Type B pancreatic cell (in vitro differentiated cells): ENCODE measurements around the gene MRPL28. TPM values are rescaled to one million over a fixed set of nuclear protein-coding genes. Genes with fewer than 3 reads are reported as not detected.
A peak's percentile ranks its signal among the peaks of the same experiment; 100 is the strongest.
"Not testable (repeated sequence)": the region's sequence is repeated elsewhere in the genome, so short reads cannot be mapped to it uniquely, and the experiment has no call there.

Experiments
- DNase-seq: peaks from one replicate; pipeline ENCODE4 v3.0.0; 2021; ENCODE audit warnings: mixed read lengths; ENCODE audit not compliant: unreplicated experiment; ENCODE audit errors: extremely low spot score
- H3K27ac Mint-ChIP-seq: 2 replicates; pipeline ENCODE4 v1.8.0; 2021; ENCODE audit warnings: mild to moderate bottlenecking, mixed read lengths
- H3K27me3 Mint-ChIP-seq: 2 replicates; pipeline ENCODE4 v1.8.0; 2021; ENCODE audit warnings: mixed read lengths
- H3K36me3 Mint-ChIP-seq: 2 replicates; pipeline ENCODE4 v1.8.0; 2021; ENCODE audit warnings: mixed read lengths
- H3K4me1 Mint-ChIP-seq: one replicate; pipeline ENCODE4 v1.8.0; 2021; ENCODE audit warnings: mixed read lengths; ENCODE audit not compliant: unreplicated experiment
- H3K4me3 Mint-ChIP-seq: 2 replicates; pipeline ENCODE4 v1.8.0; 2021; ENCODE audit warnings: mild to moderate bottlenecking, mixed read lengths
- H3K9me3 Mint-ChIP-seq: 2 replicates; pipeline ENCODE4 v1.8.0; 2021; ENCODE audit warnings: mixed read lengths
- total RNA-seq: library from RNA; stranded (reverse); gene quantifications from 2 replicates; pipeline ENCODE4 v1.2.1, GENCODE V29; 2021; ENCODE audit warnings: low replicate concordance
- TF ChIP-seq, protein P1 (sequence below): fragments of 200-600 bp; sonication (generic); conservative IDR thresholded peaks from 2 replicates; pipeline ENCODE4 v1.5.0; 2021; ENCODE audit warnings: antibody characterized with exemption, mild to moderate bottlenecking

The MRPL28 gene
- total RNA-seq, 1 donor from 2014 or later = 75.3 TPM

DNA sequence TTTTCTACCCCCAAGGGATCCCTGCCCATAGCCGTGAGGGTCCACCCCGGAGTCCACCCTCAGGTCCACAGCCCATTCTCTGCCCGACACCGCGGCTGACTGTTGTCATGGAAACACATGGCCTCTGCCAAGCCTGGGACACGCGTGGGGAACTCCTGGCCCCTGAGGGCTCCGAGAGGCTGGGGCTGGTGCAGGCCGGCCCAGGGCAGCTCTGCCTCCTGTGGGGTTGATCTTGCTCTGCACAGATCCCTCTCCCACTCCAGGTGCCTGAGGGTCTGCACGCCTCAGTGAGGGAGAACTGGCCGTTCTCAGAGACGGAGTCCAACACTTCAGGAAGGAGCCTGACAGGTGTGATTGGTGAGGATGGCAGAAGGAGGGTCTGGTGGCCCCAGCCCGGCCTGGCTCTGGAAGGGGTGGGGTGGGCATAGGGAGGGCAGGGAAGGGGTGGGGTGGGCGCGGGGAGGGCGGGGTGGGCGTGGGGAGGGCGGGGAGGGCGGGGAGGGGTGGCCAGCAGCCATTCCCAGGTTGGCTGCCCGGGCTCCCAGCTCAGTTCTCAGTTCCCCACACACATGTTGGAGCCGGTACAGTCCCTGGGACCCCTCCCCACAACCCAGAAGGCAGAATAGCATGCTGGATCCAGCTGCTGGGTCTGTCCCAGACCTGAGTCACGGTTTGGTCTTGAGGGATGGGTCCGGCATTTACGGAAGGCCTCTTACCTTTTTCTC is 6.4 kb downstream of the MRPL28 start:
- peaks cover 3% of the 10 kb centered on the region for H3K36me3 Mint-ChIP-seq
- no peak overlapping the region for H3K4me3 Mint-ChIP-seq
- H3K4me1 Mint-ChIP-seq = peaks cover 6% of the 10 kb centered on the region
- no peaks in the 10 kb centered on the region for H3K9me3 Mint-ChIP-seq
- TF ChIP-seq, protein P1, sequence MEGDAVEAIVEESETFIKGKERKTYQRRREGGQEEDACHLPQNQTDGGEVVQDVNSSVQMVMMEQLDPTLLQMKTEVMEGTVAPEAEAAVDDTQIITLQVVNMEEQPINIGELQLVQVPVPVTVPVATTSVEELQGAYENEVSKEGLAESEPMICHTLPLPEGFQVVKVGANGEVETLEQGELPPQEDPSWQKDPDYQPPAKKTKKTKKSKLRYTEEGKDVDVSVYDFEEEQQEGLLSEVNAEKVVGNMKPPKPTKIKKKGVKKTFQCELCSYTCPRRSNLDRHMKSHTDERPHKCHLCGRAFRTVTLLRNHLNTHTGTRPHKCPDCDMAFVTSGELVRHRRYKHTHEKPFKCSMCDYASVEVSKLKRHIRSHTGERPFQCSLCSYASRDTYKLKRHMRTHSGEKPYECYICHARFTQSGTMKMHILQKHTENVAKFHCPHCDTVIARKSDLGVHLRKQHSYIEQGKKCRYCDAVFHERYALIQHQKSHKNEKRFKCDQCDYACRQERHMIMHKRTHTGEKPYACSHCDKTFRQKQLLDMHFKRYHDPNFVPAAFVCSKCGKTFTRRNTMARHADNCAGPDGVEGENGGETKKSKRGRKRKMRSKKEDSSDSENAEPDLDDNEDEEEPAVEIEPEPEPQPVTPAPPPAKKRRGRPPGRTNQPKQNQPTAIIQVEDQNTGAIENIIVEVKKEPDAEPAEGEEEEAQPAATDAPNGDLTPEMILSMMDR = no peak
- H3K27me3 Mint-ChIP-seq = peaks cover 3% of the 10 kb centered on the region
- no peak for DNase-seq
- no peak overlapping the region for H3K27ac Mint-ChIP-seq

DNA sequence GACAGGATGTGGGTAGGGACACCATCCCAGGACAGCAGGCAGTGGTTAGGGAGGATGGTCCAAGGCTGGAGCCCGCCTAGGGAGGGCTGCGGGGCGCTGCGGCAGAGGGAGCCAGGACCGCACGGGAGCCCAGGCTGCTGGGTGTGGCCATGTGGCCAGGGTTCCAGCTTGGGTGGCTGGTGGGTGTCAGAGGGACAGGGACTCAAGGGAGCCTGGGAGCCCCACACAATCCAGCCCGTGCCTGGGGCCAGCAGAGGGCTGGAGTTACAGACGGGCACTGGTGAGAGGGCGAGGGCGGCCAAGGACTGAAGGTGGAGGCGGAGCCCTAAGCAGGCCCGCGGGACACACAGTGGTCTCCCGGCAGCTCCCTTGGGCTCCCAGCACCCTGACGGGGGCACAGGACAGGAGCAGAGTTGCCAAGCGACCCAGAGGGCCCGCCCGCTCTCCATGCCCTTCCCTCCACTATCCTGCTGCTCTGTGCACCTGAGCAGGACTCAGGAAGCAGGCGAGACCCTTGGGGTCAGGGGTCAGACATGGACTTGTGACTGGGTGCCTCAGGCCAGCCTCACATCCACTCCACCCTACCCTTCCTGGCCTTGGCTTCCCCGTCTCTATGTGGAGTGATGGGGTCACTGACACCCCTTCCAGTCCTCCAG is 7.1 kb downstream of the MRPL28 start:
- TF ChIP-seq, protein P1 = no peak
- Mint-ChIP-seq H3K4me1 (peaks cover 6% of the 10 kb centered on the region), H3K27me3 (peaks cover 3% of the 10 kb centered on the region), H3K4me3 (no peak overlapping the region), H3K27ac (no peak overlapping the region), H3K36me3 (peaks cover 3% of the 10 kb centered on the region), H3K9me3 (no peaks in the 10 kb centered on the region)
- no peak for DNase-seq

DNA sequence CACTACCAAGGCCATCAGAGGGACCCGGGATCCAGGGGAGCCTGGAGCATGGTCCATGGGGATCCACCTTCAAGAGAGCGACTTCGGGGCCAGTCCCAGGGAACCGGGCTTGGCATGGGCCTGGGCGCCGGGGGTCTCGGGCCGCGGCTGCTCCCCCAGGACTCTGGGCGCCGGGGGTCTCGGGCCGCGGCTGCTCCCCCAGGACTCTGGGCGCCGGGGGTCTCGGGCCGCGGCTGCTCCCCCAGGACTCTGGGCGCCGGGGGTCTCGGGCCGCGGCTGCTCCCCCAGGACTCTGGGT is 7.7 kb downstream of the MRPL28 start:
- H3K4me1 Mint-ChIP-seq, H3K27ac Mint-ChIP-seq, H3K4me3 Mint-ChIP-seq, DNase-seq, H3K9me3 Mint-ChIP-seq, H3K36me3 Mint-ChIP-seq, H3K27me3 Mint-ChIP-seq: not testable (repeated sequence)

DNA sequence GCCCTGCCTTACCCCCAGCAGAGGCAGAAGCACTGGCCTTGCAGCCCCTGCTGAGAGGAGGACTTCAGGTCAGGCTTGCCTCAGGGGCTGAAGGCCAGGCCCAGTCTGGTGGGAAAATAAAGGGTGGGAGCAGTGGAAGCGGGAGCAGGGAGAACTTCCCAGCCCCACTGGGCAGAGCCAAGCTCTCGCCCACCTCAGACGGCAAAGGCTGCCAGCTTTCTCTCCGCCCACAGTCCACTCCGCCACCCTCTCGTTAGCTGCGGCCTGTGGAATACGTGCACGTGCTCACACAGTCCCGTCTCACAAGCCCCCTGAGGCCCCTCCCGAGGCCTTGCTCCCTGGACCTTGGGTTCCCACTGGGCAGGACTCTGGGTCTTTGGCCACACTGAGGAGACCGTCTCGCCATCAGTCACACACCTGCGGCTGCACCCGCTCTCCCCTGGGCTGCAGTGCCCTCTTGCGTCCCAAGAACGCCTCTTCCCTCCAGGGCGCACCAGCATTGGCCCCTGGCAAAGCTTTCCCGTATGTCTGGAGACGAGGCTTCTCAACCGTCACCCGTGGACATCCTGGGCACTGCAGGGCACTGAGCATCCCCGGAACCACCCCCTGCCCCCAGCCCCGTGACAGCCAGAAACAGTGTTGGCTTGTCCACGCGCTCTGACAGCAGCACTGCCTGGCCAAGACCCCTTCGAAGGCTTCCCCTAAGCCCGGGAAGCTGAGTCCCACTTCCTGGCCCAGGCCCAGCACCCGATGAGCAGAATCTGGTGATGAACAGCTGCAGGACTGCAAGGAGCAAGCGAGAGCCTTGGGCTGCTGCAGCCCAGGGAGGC is 8.3 kb downstream of the MRPL28 start:
- no peak for DNase-seq
- peaks cover 6% of the 10 kb centered on the region for H3K4me1 Mint-ChIP-seq
- TF ChIP-seq, protein P1 = peak; percentile 83
- no peaks in the 10 kb centered on the region for H3K9me3 Mint-ChIP-seq
- H3K27ac Mint-ChIP-seq = no peak overlapping the region
- peaks cover 2% of the 10 kb centered on the region for H3K36me3 Mint-ChIP-seq
- H3K4me3 Mint-ChIP-seq = no peak overlapping the region
- H3K27me3 Mint-ChIP-seq = peaks cover 3% of the 10 kb centered on the region

DNA sequence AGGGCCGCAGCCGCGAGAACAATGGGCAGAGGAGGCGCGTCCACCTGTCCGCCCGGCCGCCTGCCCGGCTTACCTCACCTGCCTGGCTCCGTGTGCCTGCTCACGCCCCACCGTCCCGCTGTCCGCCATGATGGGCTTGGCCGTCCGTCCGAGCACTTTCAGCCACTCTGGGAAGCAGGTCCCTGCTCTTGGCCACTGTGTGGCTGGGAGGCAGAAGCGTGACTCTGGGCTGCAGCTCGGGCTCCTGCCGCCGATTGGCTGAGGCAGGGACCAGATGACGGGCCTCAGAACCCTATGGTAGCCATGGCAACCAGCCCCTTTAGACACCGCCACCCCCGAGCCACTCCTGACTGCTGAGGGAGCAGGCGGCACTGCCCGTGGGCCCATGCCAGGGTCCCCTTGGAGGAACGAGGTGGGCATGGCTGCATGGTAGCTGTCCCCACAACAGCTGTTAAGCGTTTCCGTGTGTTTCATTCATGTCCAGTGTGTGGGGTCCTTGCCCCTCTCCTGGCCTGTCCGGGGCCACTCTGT is 8.9 kb downstream of the MRPL28 start:
- Mint-ChIP-seq H3K4me3 (no peak overlapping the region), H3K27ac (no peak overlapping the region), H3K9me3 (no peaks in the 10 kb centered on the region), H3K4me1 (peaks cover 6% of the 10 kb centered on the region), H3K27me3 (peaks cover 3% of the 10 kb centered on the region), H3K36me3 (no peaks in the 10 kb centered on the region)
- no peak for DNase-seq
- TF ChIP-seq, protein P1 = no peak
